CD14-positive monocyte (primary cell): Measurements from ENCODE around the gene ATP6V0A1. TPM values are rescaled to one million over a fixed set of nuclear protein-coding genes. Genes with fewer than 3 reads are reported as not detected.

Experiments used
- DNase-seq, 3 donors: peaks; one replicate each; pipeline ENCODE4 v3.0.0-alpha.2; 2011 to 2022
- H2AFZ ChIP-seq: 2 replicates; pipeline ENCODE4 v1.6.0; 2012; ENCODE audit warnings: mild to moderate bottlenecking, low read depth, low read length, inconsistent platforms; ENCODE audit not compliant: insufficient read depth, poor library complexity, severe bottlenecking
- H3K27ac ChIP-seq, 2 donors: 1 replicate in 1 of 2; 2 replicates in 1 of 2; pipeline ENCODE4 v1.5.1; 2012 to 2013; ENCODE audit warnings: low read length in 2 of 2, control low read depth in 1 of 2, inconsistent platforms in 1 of 2, low read depth in 1 of 2, mild to moderate bottlenecking in 1 of 2
- H3K27me3 ChIP-seq, 2 donors: one replicate each; pipeline versions ENCODE4 v1.6.0 to v1.6.1; 2011 to 2013; ENCODE audit warnings: low read length in 2 of 2; ENCODE audit not compliant: control insufficient read depth in 2 of 2, insufficient read depth in 2 of 2
- H3K36me3 ChIP-seq, 2 donors: replicated peaks in 1 of 2; 1 replicate in 1 of 2; 2 replicates in 1 of 2; pipeline versions ENCODE4 v1.5.1 to v1.6.1; 2012 to 2013; ENCODE audit warnings: low read length in 2 of 2, control low read depth in 1 of 2, inconsistent platforms in 1 of 2, mild to moderate bottlenecking in 1 of 2; ENCODE audit not compliant: insufficient read depth in 2 of 2, control insufficient read depth in 1 of 2
- H3K4me1 ChIP-seq, 2 donors: 1 replicate in 1 of 2; 2 replicates in 1 of 2; pipeline versions ENCODE4 v1.5.1 to v1.6.1; 2012 to 2013; ENCODE audit warnings: low read length in 2 of 2, control low read depth in 1 of 2, inconsistent platforms in 1 of 2, mild to moderate bottlenecking in 1 of 2, moderate library complexity in 1 of 2; ENCODE audit not compliant: insufficient read depth in 2 of 2, control insufficient read depth in 1 of 2
- H3K4me2 ChIP-seq: replicated peaks from 2 replicates; pipeline ENCODE3; 2012; ENCODE audit warnings: low read length, moderate library complexity, mild to moderate bottlenecking; ENCODE audit not compliant: poor library complexity, severe bottlenecking; ENCODE audit errors: extremely low read depth
- H3K4me3 ChIP-seq, 3 experiments: fragments of 200-600 bp in 1 of 3; sonication (generic) in 1 of 3; replicated peaks in 1 of 3; 1 replicate in 2 of 3; 2 replicates in 1 of 3; pipeline ENCODE4 v1.5.1; 2011 to 2013; ENCODE audit warnings: low read length in 3 of 3, mild to moderate bottlenecking in 3 of 3, control low read depth in 2 of 3, low read depth in 2 of 3, inconsistent platforms in 1 of 3, moderate library complexity in 1 of 3
- H3K79me2 ChIP-seq: 2 replicates; pipeline ENCODE4 v1.6.0; 2012; ENCODE audit warnings: mild to moderate bottlenecking, control low read depth, inconsistent platforms, low read length, moderate library complexity; ENCODE audit not compliant: insufficient read depth
- H3K9ac ChIP-seq: 2 replicates; pipeline ENCODE4 v1.6.0; 2017; ENCODE audit warnings: low read length, mild to moderate bottlenecking; ENCODE audit not compliant: insufficient read depth, poor library complexity, severe bottlenecking
- H3K9me3 ChIP-seq, 2 donors: replicated peaks in 1 of 2; 1 replicate in 1 of 2; 2 replicates in 1 of 2; pipeline versions ENCODE4 v1.5.1 to v1.6.1; 2012 to 2013; ENCODE audit warnings: low read length in 2 of 2, control low read depth in 1 of 2; ENCODE audit not compliant: control insufficient read depth in 1 of 2, insufficient read depth in 1 of 2
- H4K20me1 ChIP-seq: 2 replicates; pipeline ENCODE4 v1.6.0; 2012; ENCODE audit warnings: mild to moderate bottlenecking, low read length, control low read depth, moderate library complexity; ENCODE audit not compliant: insufficient read depth
- H3K27ac Mint-ChIP-seq, 7 donors: one replicate each; pipeline ENCODE4 v1.8.0; 2020; ENCODE audit warnings: mild to moderate bottlenecking in 7 of 7, mixed read lengths in 7 of 7, moderate library complexity in 6 of 7, inconsistent platforms in 2 of 7
- H3K27me3 Mint-ChIP-seq, 3 donors: one replicate each; pipeline ENCODE4 v1.8.0; 2021 to 2022; ENCODE audit warnings: low read depth in 3 of 3, mild to moderate bottlenecking in 3 of 3, mixed read lengths in 3 of 3, moderate library complexity in 3 of 3, inconsistent platforms in 1 of 3
- H3K36me3 Mint-ChIP-seq, 2 donors: one replicate each; pipeline ENCODE4 v1.8.0; 2020; ENCODE audit warnings: mixed read lengths in 2 of 2, inconsistent platforms in 1 of 2, mild to moderate bottlenecking in 1 of 2
- H3K4me1 Mint-ChIP-seq: one replicate; pipeline ENCODE4 v1.8.0; 2020; ENCODE audit warnings: mild to moderate bottlenecking, mixed read lengths
- H3K4me3 Mint-ChIP-seq, 2 donors: one replicate each; pipeline ENCODE4 v1.8.0; 2020; ENCODE audit warnings: mild to moderate bottlenecking in 2 of 2, mixed read lengths in 2 of 2, moderate library complexity in 1 of 2
- H3K9me3 Mint-ChIP-seq, 7 donors: one replicate each; pipeline ENCODE4 v1.8.0; 2020 to 2022; ENCODE audit warnings: mixed read lengths in 7 of 7, mild to moderate bottlenecking in 6 of 7, moderate library complexity in 6 of 7, inconsistent platforms in 2 of 7
- WGBS: methylation state at CpG from one replicate; pipeline ENCODE4 v1.1.5; 2013; ENCODE audit warnings: missing lambda C conversion rate; ENCODE audit not compliant: insufficient coverage; 5-methylcytosine and 5-hydroxymethylcytosine counted together
- intact Hi-C, 2 donors: fragments of 100-400 bp; cut with micrococcal nuclease; formaldehyde crosslinking; loops; one replicate each; pipeline versions ENCODE4 v1.15.0 to v1.15.1; 2023
- polyA plus RNA-seq, 3 donors: library from polyadenylated mRNA; depleted of rRNA in 1 of 3; unstranded in 2 of 3; stranded (reverse) in 1 of 3; fragments of 300-500 nt in 2 of 3; fragments of >200 nt in 1 of 3; fragmentation: Illumina TruSeq in 2 of 3; gene quantifications; 1 replicate in 2 of 3; 2 replicates in 1 of 3; pipeline ENCODE4 v1.2.3, GENCODE V29; 2012 to 2021
- TF ChIP-seq, protein P1 (sequence below): fragments of 200-600 bp; IDR thresholded peaks from one replicate; pipeline ENCODE4 v1.8.0; 2022; ENCODE audit warnings: antibody characterized with exemption, mild to moderate bottlenecking

Gene ATP6V0A1
- polyA plus RNA-seq, 3 donors: 36.1 to 126 (median 55.1) TPM

DNA sequence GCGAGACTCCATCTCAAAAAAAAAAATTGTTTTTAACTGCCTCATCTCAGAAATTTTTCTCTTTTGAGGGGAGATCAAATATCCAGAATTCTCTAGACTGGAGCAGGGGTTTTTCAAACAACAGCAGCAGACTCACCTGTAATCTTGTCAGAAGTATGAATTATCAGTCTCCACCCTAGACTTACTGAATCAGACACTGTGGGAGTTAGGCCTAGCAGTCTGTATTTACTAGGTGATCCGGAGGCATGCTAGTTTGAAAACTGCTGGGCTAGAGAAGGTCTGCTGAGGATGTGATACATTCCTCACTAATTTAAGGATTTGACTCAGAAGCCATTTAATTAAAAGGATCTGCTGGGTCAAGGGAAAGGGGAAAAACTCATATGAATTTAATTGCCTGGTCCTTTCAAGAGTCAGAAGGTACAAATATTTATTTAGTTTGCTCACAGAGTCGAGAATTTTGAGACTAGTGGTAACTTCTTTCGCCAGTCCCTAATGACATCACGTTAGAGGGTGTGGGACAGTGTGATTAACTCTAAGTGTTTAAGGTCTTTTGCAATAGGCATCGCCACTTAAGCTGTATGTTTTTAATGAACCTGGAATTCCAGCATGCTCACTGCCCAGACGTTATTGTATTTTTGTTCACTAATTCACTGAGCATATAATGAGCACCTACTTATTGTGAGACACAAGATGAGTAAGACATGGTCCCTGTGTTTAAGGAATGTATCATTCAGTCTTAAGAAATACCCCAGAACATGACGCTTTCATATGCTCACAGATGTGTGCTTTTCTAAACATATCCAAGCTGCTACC, 14.2 kb downstream of the ATP6V0A1 start:
- H3K79me2 ChIP-seq: no peaks in the 10 kb centered on the region
- H2AFZ ChIP-seq: no peak overlapping the region
- no peak overlapping the region for H3K27ac ChIP-seq
- H3K9me3 ChIP-seq: no peaks in the 10 kb centered on the region
- no peak overlapping the region for H3K9ac ChIP-seq
- peaks cover 0 to 5% (median 0%) of the 10 kb centered on the region in 3 donors for H3K27me3 Mint-ChIP-seq
- no peak overlapping the region for H3K27ac Mint-ChIP-seq
- WGBS: 73% methylated on average over 4 of the region's 8 CpGs
- no peaks in the 10 kb centered on the region for H3K27me3 ChIP-seq
- H3K4me3 Mint-ChIP-seq: no peak overlapping the region
- intact Hi-C loops: no loop called here
- H3K4me3 ChIP-seq: no peak overlapping the region
- TF ChIP-seq, protein P1, sequence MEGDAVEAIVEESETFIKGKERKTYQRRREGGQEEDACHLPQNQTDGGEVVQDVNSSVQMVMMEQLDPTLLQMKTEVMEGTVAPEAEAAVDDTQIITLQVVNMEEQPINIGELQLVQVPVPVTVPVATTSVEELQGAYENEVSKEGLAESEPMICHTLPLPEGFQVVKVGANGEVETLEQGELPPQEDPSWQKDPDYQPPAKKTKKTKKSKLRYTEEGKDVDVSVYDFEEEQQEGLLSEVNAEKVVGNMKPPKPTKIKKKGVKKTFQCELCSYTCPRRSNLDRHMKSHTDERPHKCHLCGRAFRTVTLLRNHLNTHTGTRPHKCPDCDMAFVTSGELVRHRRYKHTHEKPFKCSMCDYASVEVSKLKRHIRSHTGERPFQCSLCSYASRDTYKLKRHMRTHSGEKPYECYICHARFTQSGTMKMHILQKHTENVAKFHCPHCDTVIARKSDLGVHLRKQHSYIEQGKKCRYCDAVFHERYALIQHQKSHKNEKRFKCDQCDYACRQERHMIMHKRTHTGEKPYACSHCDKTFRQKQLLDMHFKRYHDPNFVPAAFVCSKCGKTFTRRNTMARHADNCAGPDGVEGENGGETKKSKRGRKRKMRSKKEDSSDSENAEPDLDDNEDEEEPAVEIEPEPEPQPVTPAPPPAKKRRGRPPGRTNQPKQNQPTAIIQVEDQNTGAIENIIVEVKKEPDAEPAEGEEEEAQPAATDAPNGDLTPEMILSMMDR: no peak
- peaks cover 77 to 98% of the 10 kb centered on the region in 2 donors for H3K36me3 ChIP-seq
- peaks cover 0 to 4% (median 0%) of the 10 kb centered on the region in 7 donors for H3K9me3 Mint-ChIP-seq
- peaks cover 86 to 97% of the 10 kb centered on the region in 2 donors for H3K36me3 Mint-ChIP-seq
- no peak for DNase-seq
- H3K4me1 Mint-ChIP-seq: peaks cover 24% of the 10 kb centered on the region
- peaks cover 8 to 22% of the 10 kb centered on the region in 2 donors for H3K4me1 ChIP-seq
- peaks cover 54% of the 10 kb centered on the region for H4K20me1 ChIP-seq
- no peak overlapping the region for H3K4me2 ChIP-seq

DNA sequence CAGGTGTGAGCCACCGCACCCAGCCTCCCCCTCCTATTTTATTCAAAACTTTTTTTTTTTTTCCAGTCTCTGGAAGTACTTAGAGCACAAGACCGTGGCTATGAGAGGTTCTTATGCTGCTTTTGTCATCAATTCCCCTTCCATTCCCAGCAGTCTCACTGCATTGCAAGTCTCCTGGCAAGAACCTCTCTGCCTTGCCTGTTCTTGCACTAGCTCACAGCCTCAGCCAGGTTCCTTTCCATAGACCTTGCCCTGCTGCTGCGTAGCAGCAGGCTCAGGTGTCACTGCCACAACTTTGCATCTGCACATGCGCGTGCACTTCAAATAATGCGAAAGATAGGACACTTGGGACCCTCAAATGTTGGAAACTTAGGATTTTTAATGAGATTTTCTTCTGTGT, 15.6 kb downstream of the ATP6V0A1 start:
- no peak overlapping the region for H3K4me3 Mint-ChIP-seq
- peak overlapping the region in 1 of 7 donors; percentile 27 for H3K27ac Mint-ChIP-seq

More for the DNA sequence above, 15.6 kb downstream of the ATP6V0A1 start:
- Histone ChIP-seq H3K27me3 (no peaks in the 10 kb centered on the region), H3K4me2 (no peak overlapping the region), H3K4me3 (no peak overlapping the region), H3K79me2 (no peaks in the 10 kb centered on the region), H3K4me1 (peaks cover 8 to 22% of the 10 kb centered on the region in 2 donors), H3K27ac (no peak overlapping the region), H3K9me3 (no peaks in the 10 kb centered on the region), H4K20me1 (peaks cover 44% of the 10 kb centered on the region), H3K36me3 (peaks cover 77 to 96% of the 10 kb centered on the region in 2 donors), H3K9ac (no peak overlapping the region), H2AFZ (no peak overlapping the region)
- TF ChIP-seq, protein P1: no peak
- no peak for DNase-seq
- intact Hi-C loops: no loop called here
- Mint-ChIP-seq H3K27me3 (peaks cover 0 to 3% (median 0%) of the 10 kb centered on the region in 3 donors), H3K4me1 (peaks cover 24% of the 10 kb centered on the region), H3K36me3 (peaks cover 86 to 95% of the 10 kb centered on the region in 2 donors), H3K9me3 (peaks cover 0 to 4% (median 0%) of the 10 kb centered on the region in 7 donors)
- WGBS: 92% methylated on average over 3 of the region's 6 CpGs
